Right cardiac atrium (tissue), 5 donors: ENCODE results near the gene MRPL22. TPM values are rescaled to one million over a fixed set of nuclear protein-coding genes. Genes with fewer than 3 reads are reported as not detected.
"Not testable (repeated sequence)": the region's sequence is repeated elsewhere in the genome, so short reads cannot be mapped to it uniquely, and the experiment has no call there.

Source experiments
- ATAC-seq, 2 donors: fragments of 200-7000 bp; cut with Tn5 transposase; one replicate each; pipeline versions ENCODE4 v1.8.0 to v1.9.1; 2020; ENCODE audit warnings: moderate library complexity in 2 of 2, mild to moderate bottlenecking in 1 of 2
- DNase-seq, 3 donors: peaks; one replicate each; pipeline ENCODE4 v3.0.0-alpha.2; 2020
- H3K27ac ChIP-seq: one replicate; pipeline ENCODE4 v1.5.1; 2013; ENCODE audit warnings: mild to moderate bottlenecking, low read length, control low read depth, moderate library complexity
- H3K27me3 ChIP-seq: one replicate; pipeline ENCODE4 v1.6.1; 2013; ENCODE audit not compliant: control insufficient read depth, insufficient read depth
- H3K4me1 ChIP-seq: one replicate; pipeline ENCODE4 v1.6.1; 2013; ENCODE audit warnings: low read length; ENCODE audit not compliant: control insufficient read depth, insufficient read depth
- H3K4me3 ChIP-seq: one replicate; pipeline ENCODE4 v1.5.1; 2013; ENCODE audit warnings: low read length, control low read depth
- H3K9me3 ChIP-seq: one replicate; pipeline ENCODE4 v1.6.1; 2013; ENCODE audit warnings: low read length; ENCODE audit not compliant: control insufficient read depth
- WGBS: extraction: QIAGEN DNeasy Blood & Tissue Kit; methylation state at CpG from one replicate; pipeline ENCODE4 v1.1.7; 2013; 5-methylcytosine and 5-hydroxymethylcytosine counted together
- intact Hi-C, 4 donors: fragments of 100-400 bp; cut with DNase I; formaldehyde crosslinking; loops; one replicate each; pipeline versions ENCODE4 v1.11.0 to v1.14.0; 2022 to 2023
- polyA plus RNA-seq: library from polyadenylated mRNA; stranded (reverse); fragments of 200-250 nt; gene quantifications from one replicate; pipeline ENCODE4 v1.2.3, GENCODE V29; 2013
- total RNA-seq, 4 donors: library from RNA; stranded (reverse); fragmentation: NEBNext Ultra II Directional; extraction: Animal tissue kit (Norgen Biotek cat#: 25700); gene quantifications; one replicate each; pipeline ENCODE4 v1.2.1, GENCODE V29; 2021
- donor health status: healthy with polysubstance abuse.
- donor health status: DM: no; HTN: yes; CAD: no.
- donor health status: DM: no; HTN: no; CAD: no.
- donor health status: DM: no; HTN: yes; CAD: no; lungs with severe emphysema.
- donor health status: DM: yes; HTN: yes; CAD: no.

Gene MRPL22
- total and polyA plus RNA-seq, 5 donors: 51.5 to 87.4 (median 63.3) TPM

- WGBS: 92% methylated on average over 6 of the region's 6 CpGs
- no peak for DNase-seq
Observed at GRCh38 chr5:154901913-154902312, 39.0 kb upstream of the MRPL22 start.

GRCh38 chr5:154905601-154906000 is 35.3 kb upstream of the MRPL22 start:
- H3K9me3 ChIP-seq, H3K4me1 ChIP-seq, intact Hi-C loops, ATAC-seq, H3K27ac ChIP-seq, H3K27me3 ChIP-seq, DNase-seq, H3K4me3 ChIP-seq: not testable (repeated sequence)
- 88% methylated on average over 7 of the region's 7 CpGs for WGBS

More at GRCh38 chr5:154901913-154902312, 39.0 kb upstream of the MRPL22 start:
- Histone ChIP-seq H3K4me3 (no peak overlapping the region), H3K27ac (no peak overlapping the region), H3K27me3 (no peaks in the 10 kb centered on the region), H3K9me3 (no peaks in the 10 kb centered on the region), H3K4me1 (peaks cover 2% of the 10 kb centered on the region)
- intact Hi-C loops: no loop called here
- no peak for ATAC-seq

- no peaks in the 10 kb centered on the region for H3K27me3 ChIP-seq
- intact Hi-C loops: no loop called here
- no peaks in the 10 kb centered on the region for H3K4me1 ChIP-seq
- H3K9me3 ChIP-seq: no peaks in the 10 kb centered on the region
- no peak for ATAC-seq
- no peak for DNase-seq
- 74% methylated on average over 3 of the region's 3 CpGs for WGBS
- H3K4me3 ChIP-seq: no peak overlapping the region
- no peak overlapping the region for H3K27ac ChIP-seq
Observed at GRCh38 chr5:154916874-154917273, 24.0 kb upstream of the MRPL22 start.

GRCh38 chr5:154917757-154918156 is 23.1 kb upstream of the MRPL22 start:
- WGBS: 76% methylated on average over 4 of the region's 4 CpGs
- H3K4me3 ChIP-seq: no peak overlapping the region
- H3K4me1 ChIP-seq: no peaks in the 10 kb centered on the region
- no peaks in the 10 kb centered on the region for H3K9me3 ChIP-seq
- ATAC-seq: no peak
- H3K27ac ChIP-seq: no peak overlapping the region
- no peak for DNase-seq
- H3K27me3 ChIP-seq: no peaks in the 10 kb centered on the region
- intact Hi-C loops: no loop called here

- no peaks in the 10 kb centered on the region for H3K9me3 ChIP-seq
- WGBS: 93% methylated on average over 7 of the region's 7 CpGs
- DNase-seq (no peak), ATAC-seq (no peak)
- H3K4me1 ChIP-seq: no peaks in the 10 kb centered on the region
- no peak overlapping the region for H3K4me3 ChIP-seq
- intact Hi-C loops: no loop called here
- H3K27ac ChIP-seq: no peak overlapping the region
- H3K27me3 ChIP-seq: no peaks in the 10 kb centered on the region
Observed at GRCh38 chr5:154923441-154924430, 17.1 kb upstream of the MRPL22 start.

GRCh38 chr5:154933537-154933936 is 7.3 kb upstream of the MRPL22 start:
- Histone ChIP-seq H3K27ac (no peak overlapping the region), H3K27me3 (no peaks in the 10 kb centered on the region), H3K4me3 (no peak overlapping the region), H3K4me1 (peaks cover 7% of the 10 kb centered on the region), H3K9me3 (no peaks in the 10 kb centered on the region)
- WGBS: 89% methylated on average over 3 of the region's 3 CpGs
- intact Hi-C loops: no loop called here
- no peak for DNase-seq
- no peak for ATAC-seq

GRCh38 chr5:154934881-154935280 is 6.0 kb upstream of the MRPL22 start:
- no peak overlapping the region for H3K4me3 ChIP-seq
- no peaks in the 10 kb centered on the region for H3K9me3 ChIP-seq
- intact Hi-C loops: no loop called here
- H3K4me1 ChIP-seq: peaks cover 7% of the 10 kb centered on the region
- no peak overlapping the region for H3K27ac ChIP-seq
- no peak for DNase-seq
- ATAC-seq: no peak
- H3K27me3 ChIP-seq: no peaks in the 10 kb centered on the region

- ATAC-seq (no peak), DNase-seq (no peak)
- 15% methylated on average over 11 of the region's 11 CpGs for WGBS
- Histone ChIP-seq H3K27ac (no peak overlapping the region), H3K4me3 (peak overlapping the region; percentile 70), H3K9me3 (no peaks in the 10 kb centered on the region), H3K4me1 (peaks cover 7% of the 10 kb centered on the region), H3K27me3 (no peaks in the 10 kb centered on the region)
- intact Hi-C loops: no loop called here
Observed at GRCh38 chr5:154937186-154937717, 3.6 kb upstream of the MRPL22 start.

- Histone ChIP-seq H3K27me3 (no peaks in the 10 kb centered on the region), H3K4me3 (peak within 1 kb of the TSS; percentile 70), H3K4me1 (peaks cover 7% of the 10 kb centered on the region), H3K9me3 (no peaks in the 10 kb centered on the region), H3K27ac (peak within 1 kb of the TSS; percentile 26)
- ATAC-seq (peak; percentile 96 to 97), DNase-seq (peak; percentile 89 to 95 (median 94))
- WGBS: under 1% methylated on average over 61 of the region's 61 CpGs
- intact Hi-C loops: no loop called here
Observed at GRCh38 chr5:154937718-154938466, 3.0 kb upstream of the MRPL22 start, which contains the start of gene GEMIN5. Gene GEMIN5 (minus strand): TSS chr5:154938211. CDS start chr5:154938133, 78 bp downstream.

- H3K9me3 ChIP-seq, H3K4me3 ChIP-seq, intact Hi-C loops, ATAC-seq, H3K4me1 ChIP-seq, H3K27ac ChIP-seq, DNase-seq, H3K27me3 ChIP-seq: not testable (repeated sequence)
- WGBS: 87% methylated on average over 5 of the region's 5 CpGs
Observed at GRCh38 chr5:154939387-154939786, 1.5 kb upstream of the MRPL22 start.

- H3K27me3 ChIP-seq: no peaks in the 10 kb centered on the region
- peaks cover 7% of the 10 kb centered on the region for H3K4me1 ChIP-seq
- WGBS: 87% methylated on average over 9 of the region's 9 CpGs
- intact Hi-C loops: no loop called here
- H3K4me3 ChIP-seq: peak overlapping the region; percentile 95
- no peak for ATAC-seq
- DNase-seq: peak in 2 of 3 donors; percentile 48 to 52
- no peak overlapping the region for H3K27ac ChIP-seq
- H3K9me3 ChIP-seq: no peaks in the 10 kb centered on the region
Observed at GRCh38 chr5:154940375-154940771, 500 bp upstream of the MRPL22 start.
